Sigmoid colon (tissue), 7 donors: Measurements from ENCODE around the gene NAA15. TPM values are rescaled to one million over a fixed set of nuclear protein-coding genes. Genes with fewer than 3 reads are reported as not detected.
"Not testable (repeated sequence)": the region's sequence is repeated elsewhere in the genome, so short reads cannot be mapped to it uniquely, and the experiment has no call there.

Experiments used
- DNase-seq: peaks from one replicate; pipeline ENCODE4 v3.0.0-alpha.2; 2019
- H3K27ac ChIP-seq, 4 donors: fragments of 200-600 bp; sonication (generic); one replicate each; pipeline ENCODE4 v1.5.1; 2016 to 2019; ENCODE audit warnings: mild to moderate bottlenecking in 1 of 4
- H3K27me3 ChIP-seq, 3 donors: fragments of 200-600 bp; sonication (generic); one replicate each; pipeline ENCODE4 v1.5.1; 2019; ENCODE audit warnings: mild to moderate bottlenecking in 1 of 3
- H3K36me3 ChIP-seq, 4 donors: fragments of 200-600 bp; sonication (generic); one replicate each; pipeline ENCODE4 v1.5.1; 2016 to 2019
- H3K4me1 ChIP-seq, 4 donors: fragments of 200-600 bp; sonication (generic); one replicate each; pipeline ENCODE4 v1.5.1; 2017 to 2019
- H3K4me3 ChIP-seq, 4 donors: fragments of 200-600 bp; sonication (generic); one replicate each; pipeline ENCODE4 v1.5.1; 2017 to 2019; ENCODE audit warnings: mild to moderate bottlenecking in 2 of 4, moderate library complexity in 1 of 4
- H3K9me3 ChIP-seq, 4 donors: fragments of 200-600 bp in 3 of 4; sonication (generic) in 3 of 4; one replicate each; pipeline versions ENCODE4 v1.5.1 to v1.6.1; 2013 to 2019
- EP300 ChIP-seq, 4 donors: sonication (generic); formaldehyde crosslinking; IDR thresholded peaks; one replicate each; pipeline ENCODE4 v1.6.1; 2017; ENCODE audit warnings: antibody characterized with exemption in 4 of 4
- POLR2A ChIP-seq, 2 donors: fragments of 450-650 bp; IDR thresholded peaks; one replicate each; pipeline ENCODE4 v1.6.1; 2016; ENCODE audit warnings: antibody characterized with exemption in 2 of 2, mild to moderate bottlenecking in 2 of 2, moderate library complexity in 2 of 2
- POLR2AphosphoS5 ChIP-seq, 4 donors: sonication (generic); formaldehyde crosslinking; IDR thresholded peaks; one replicate each; pipeline ENCODE4 v1.6.1; 2017; ENCODE audit warnings: antibody characterized with exemption in 4 of 4
- WGBS, 2 donors: extraction: QIAGEN DNeasy Blood & Tissue Kit; methylation state at CpG; one replicate each; pipeline ENCODE4 v1.1.7; 2013; 5-methylcytosine and 5-hydroxymethylcytosine counted together
- intact Hi-C: fragments of 100-400 bp; cut with DNase I; formaldehyde crosslinking; loops from one replicate; pipeline ENCODE4 v1.15.1; 2023
- polyA plus RNA-seq, 3 donors: library from polyadenylated mRNA; stranded (reverse); fragments of 200-250 nt; gene quantifications; one replicate each; pipeline ENCODE4 v1.2.3, GENCODE V29; 2013
- total RNA-seq, 4 donors: library from RNA; depleted of rRNA; stranded (reverse); fragments of >200 nt; gene quantifications; one replicate each; pipeline ENCODE4 v1.1.0, GENCODE V29; 2016
- TF ChIP-seq, protein P1 (sequence below), 4 experiments: fragments of 450-650 bp in 3 of 4; fragments of 200-600 bp in 1 of 4; IDR thresholded peaks; one replicate each; pipeline ENCODE4 v1.5.1; 2016 to 2019; ENCODE audit warnings: antibody characterized with exemption in 4 of 4, mild to moderate bottlenecking in 3 of 4, moderate library complexity in 2 of 4
- donor health status: healthy with polysubstance abuse.
- donor health status: Bipolar disorder and iron deficiency.
- donor health status: healthy.

The NAA15 gene
- total and polyA plus RNA-seq, 7 donors, result 5.4 to 40.3 (median 21.6) TPM

GRCh38 chr4:139312552-139313332, 11.4 kb downstream of the NAA15 start:
- peaks cover 0 to 52% (median 32%) of the 10 kb centered on the region in 4 donors for H3K4me1 ChIP-seq
- peak overlapping the region in 2 of 4 donors; percentile 22 to 23 for H3K27ac ChIP-seq

DNA sequence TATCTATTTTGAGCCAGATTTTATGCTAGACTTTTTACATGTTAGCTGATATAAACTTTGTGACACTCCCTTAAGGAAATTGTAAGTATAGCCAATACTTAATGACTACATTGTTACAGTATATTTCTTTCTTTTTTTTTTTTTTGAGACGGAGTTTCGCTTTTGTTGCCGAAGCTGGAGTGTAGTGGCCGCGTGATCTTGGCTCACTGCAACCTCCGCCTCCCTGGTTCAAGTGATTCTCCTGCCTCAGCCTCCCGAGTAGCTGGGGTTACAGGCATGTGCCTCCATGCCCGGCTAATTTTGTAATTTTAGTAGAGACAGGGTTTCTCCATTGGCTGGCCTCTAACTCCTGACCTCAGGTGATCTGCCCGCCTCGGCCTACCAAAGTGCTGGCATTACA, 12.1 kb downstream of the NAA15 start:
- DNase-seq, intact Hi-C loops: not testable (repeated sequence)
- 67 to 83% methylated on average over 10 of the region's 10 CpGs for WGBS, 2 donors

More at GRCh38 chr4:139312552-139313332, 11.4 kb downstream of the NAA15 start:
- 86 to 93% methylated on average over 3 of the region's 3 CpGs for WGBS, 2 donors
- intact Hi-C loops, result no loop called here
- no peak for DNase-seq
- no peaks in the 10 kb centered on the region for H3K36me3 ChIP-seq
- H3K27me3 ChIP-seq, result no peaks in the 10 kb centered on the region
- no peak overlapping the region for H3K4me3 ChIP-seq
- no peak for TF ChIP-seq POLR2A (IDR thresholded peaks at IDR 0.05)
- TF ChIP-seq, protein P1, sequence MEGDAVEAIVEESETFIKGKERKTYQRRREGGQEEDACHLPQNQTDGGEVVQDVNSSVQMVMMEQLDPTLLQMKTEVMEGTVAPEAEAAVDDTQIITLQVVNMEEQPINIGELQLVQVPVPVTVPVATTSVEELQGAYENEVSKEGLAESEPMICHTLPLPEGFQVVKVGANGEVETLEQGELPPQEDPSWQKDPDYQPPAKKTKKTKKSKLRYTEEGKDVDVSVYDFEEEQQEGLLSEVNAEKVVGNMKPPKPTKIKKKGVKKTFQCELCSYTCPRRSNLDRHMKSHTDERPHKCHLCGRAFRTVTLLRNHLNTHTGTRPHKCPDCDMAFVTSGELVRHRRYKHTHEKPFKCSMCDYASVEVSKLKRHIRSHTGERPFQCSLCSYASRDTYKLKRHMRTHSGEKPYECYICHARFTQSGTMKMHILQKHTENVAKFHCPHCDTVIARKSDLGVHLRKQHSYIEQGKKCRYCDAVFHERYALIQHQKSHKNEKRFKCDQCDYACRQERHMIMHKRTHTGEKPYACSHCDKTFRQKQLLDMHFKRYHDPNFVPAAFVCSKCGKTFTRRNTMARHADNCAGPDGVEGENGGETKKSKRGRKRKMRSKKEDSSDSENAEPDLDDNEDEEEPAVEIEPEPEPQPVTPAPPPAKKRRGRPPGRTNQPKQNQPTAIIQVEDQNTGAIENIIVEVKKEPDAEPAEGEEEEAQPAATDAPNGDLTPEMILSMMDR (IDR thresholded peaks at IDR 0.05), result no peak
- no peaks in the 10 kb centered on the region for H3K9me3 ChIP-seq

GRCh38 chr4:139314047-139314800, 12.9 kb downstream of the NAA15 start:
- intact Hi-C loops, result no loop called here
- WGBS, 2 donors, result 93 to 95% methylated on average over 4 of the region's 4 CpGs
- TF ChIP-seq EP300 (IDR thresholded peaks at IDR 0.05) (no peak), POLR2A (IDR thresholded peaks at IDR 0.05) (no peak), POLR2AphosphoS5 (IDR thresholded peaks at IDR 0.05) (no peak)
- TF ChIP-seq, protein P1 (IDR thresholded peaks at IDR 0.05), result no peak

More for the DNA sequence above, 12.1 kb downstream of the NAA15 start:
- not testable (repeated sequence) for H3K9me3 ChIP-seq, H3K27me3 ChIP-seq, H3K36me3 ChIP-seq, H3K4me3 ChIP-seq
- peak overlapping the region in 1 of 4 donors; percentile 20 for H3K27ac ChIP-seq
- peaks cover 0 to 52% (median 32%) of the 10 kb centered on the region in 4 donors for H3K4me1 ChIP-seq

GRCh38 chr4:139315221-139315675, 13.9 kb downstream of the NAA15 start:
- Histone ChIP-seq H3K36me3 (no peaks in the 10 kb centered on the region), H3K9me3 (no peaks in the 10 kb centered on the region), H3K27ac (peak overlapping the region in 1 of 4 donors; percentile 6), H3K27me3 (no peaks in the 10 kb centered on the region), H3K4me1 (peaks cover 0 to 52% (median 32%) of the 10 kb centered on the region in 4 donors), H3K4me3 (no peak overlapping the region)
- intact Hi-C loops, result no loop called here
- WGBS, 2 donors, result 80 to 90% methylated on average over 13 of the region's 13 CpGs
- DNase-seq, result no peak
- TF ChIP-seq POLR2AphosphoS5 (IDR thresholded peaks at IDR 0.05), result no peak
- TF ChIP-seq EP300 (IDR thresholded peaks at IDR 0.05), result no peak
- no peak for TF ChIP-seq POLR2A (IDR thresholded peaks at IDR 0.05)
- TF ChIP-seq, protein P1 (IDR thresholded peaks at IDR 0.05), result no peak

More at GRCh38 chr4:139314047-139314800, 12.9 kb downstream of the NAA15 start:
- Histone ChIP-seq H3K27me3 (no peaks in the 10 kb centered on the region), H3K9me3 (no peaks in the 10 kb centered on the region), H3K4me1 (peaks cover 0 to 52% (median 32%) of the 10 kb centered on the region in 4 donors), H3K4me3 (no peak overlapping the region), H3K27ac (no peak overlapping the region), H3K36me3 (no peaks in the 10 kb centered on the region)
- no peak for DNase-seq

DNA sequence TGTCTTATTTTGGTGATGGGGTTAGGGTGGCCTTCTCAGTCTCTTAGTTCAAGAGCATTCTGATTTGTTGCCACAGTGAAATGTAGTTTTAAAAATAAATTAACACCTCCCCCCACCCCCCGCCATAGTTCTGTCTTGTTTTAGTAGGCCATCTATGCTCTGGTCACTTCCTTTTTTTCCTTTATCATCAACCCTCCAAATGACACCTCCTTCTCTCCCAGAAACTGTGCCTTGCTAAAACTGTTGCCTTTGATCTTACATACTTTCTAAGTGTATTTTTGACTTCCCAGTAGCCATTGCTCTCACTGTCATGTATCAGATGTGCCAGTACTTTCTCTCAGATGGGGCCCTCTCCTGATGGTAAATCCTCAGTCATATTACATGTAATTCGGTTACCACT, 15.4 kb downstream of the NAA15 start:
- H3K36me3 ChIP-seq, result no peaks in the 10 kb centered on the region
- no peak overlapping the region for H3K27ac ChIP-seq
- H3K9me3 ChIP-seq, result no peaks in the 10 kb centered on the region
- no peak overlapping the region for H3K4me3 ChIP-seq
- WGBS, 2 donors, result 89 to 96% methylated on average over 2 of the region's 2 CpGs
- peaks cover 0 to 46% (median 26%) of the 10 kb centered on the region in 4 donors for H3K4me1 ChIP-seq
- DNase-seq, result no peak
- no peaks in the 10 kb centered on the region for H3K27me3 ChIP-seq
- TF ChIP-seq POLR2AphosphoS5 (IDR thresholded peaks at IDR 0.05), result no peak
- TF ChIP-seq, protein P1 (IDR thresholded peaks at IDR 0.05), result no peak
- TF ChIP-seq EP300 (IDR thresholded peaks at IDR 0.05), result no peak
- TF ChIP-seq POLR2A (IDR thresholded peaks at IDR 0.05), result no peak
- intact Hi-C loops, result no loop called here
